GM19239 (cell line): ENCODE data around the gene ARMS2.

Source experiments
- DNase-seq: peaks from one replicate; pipeline ENCODE4 v3.0.0; 2011; ENCODE audit warnings: low spot score; ENCODE audit not compliant: insufficient read length
- FAIRE-seq: peaks from 2 replicates; lab custom pipeline; 2011; peaks lifted over from hg19 to GRCh38; lab: Jason Lieb, UNC

Gene ARMS2

DNA sequence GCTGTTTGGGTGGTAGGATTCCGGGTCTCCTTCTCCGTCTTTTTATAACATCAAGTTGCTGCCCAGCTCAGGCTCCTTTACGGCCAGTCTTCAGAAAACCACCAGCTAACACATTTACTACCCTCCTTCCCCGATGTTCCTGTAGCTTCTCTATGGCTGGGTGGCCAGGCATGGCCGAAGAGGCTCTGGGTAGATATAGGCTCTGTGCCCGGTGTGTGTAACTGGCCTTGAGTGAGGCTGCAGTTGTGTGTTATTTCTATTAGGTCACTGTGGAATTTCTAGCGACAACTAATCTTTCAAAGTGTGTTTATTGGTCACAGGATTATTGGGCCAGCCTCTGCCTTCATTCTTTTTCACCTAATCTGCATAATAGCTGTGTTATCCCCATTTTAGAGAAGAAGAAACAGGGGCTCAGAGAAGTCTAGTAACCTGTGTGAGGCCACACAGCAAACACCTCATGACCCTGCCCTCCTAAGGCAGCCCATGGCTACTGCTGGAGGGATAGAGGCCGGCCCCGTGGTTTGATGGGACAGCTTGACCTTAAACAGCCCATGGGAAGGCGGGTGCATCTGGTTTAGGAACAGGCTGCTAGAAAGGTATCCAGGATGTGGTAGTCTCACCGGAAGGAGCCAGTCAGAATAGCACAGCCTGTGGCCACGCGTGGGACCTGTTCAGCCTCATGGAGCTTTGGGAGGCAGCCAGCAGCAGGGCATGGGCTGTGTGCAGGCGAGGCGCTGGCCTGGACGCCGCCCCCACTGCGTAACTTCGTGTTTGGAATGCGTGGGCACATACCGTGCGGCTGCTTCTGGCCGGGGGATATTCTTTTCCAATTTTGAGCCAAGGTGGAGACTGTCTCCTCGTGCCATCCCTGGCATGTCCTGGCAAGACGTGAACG is 36.6 kb downstream of the ARMS2 start:
- no peak for FAIRE-seq
- DNase-seq, result no peak

DNA sequence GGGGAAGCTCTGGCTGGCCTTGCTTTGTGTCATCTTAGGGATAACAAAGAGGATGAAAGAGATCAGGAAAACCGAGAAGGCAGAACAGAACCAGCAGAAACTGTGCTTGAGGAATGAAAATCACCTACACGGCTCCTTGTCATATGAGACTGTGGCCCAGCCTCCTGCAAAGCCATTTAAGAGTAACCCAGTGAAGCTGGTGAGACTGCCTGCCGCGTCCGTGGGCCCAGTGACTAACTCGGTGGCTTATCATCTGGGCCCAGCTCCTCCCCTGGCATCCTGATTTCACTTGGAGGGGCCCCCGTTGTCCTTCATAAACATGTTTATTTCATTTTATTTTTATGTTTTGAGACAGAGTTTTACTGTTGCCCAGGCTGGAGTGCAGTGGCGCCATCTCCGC is 37.6 kb downstream of the ARMS2 start:
- no peak for DNase-seq
- no peak for FAIRE-seq

DNA sequence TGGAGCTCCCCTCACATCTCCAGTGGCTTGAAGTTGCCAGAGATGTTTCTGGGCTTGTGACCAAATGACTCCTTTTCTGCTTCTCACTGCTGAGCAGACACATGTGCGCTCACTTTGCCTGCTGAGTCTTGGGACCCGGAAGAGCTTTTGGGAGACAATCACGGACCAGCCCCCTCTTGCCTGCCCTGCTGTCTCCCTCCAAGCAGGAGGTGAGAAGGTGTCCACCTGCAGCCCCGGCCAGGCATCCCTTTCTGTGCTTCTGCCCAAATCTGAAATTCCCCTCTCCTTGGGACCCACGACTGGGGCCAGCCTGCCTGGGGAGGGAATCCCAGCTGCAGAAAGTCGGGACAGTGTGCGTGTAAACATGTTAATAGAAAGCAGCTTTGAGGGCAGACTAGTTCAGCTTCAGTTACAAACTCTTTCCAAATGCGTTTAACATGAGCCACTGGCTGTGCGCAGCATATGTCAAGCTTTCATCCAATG is 38.6 kb downstream of the ARMS2 start:
- FAIRE-seq (no peak), DNase-seq (no peak)

DNA sequence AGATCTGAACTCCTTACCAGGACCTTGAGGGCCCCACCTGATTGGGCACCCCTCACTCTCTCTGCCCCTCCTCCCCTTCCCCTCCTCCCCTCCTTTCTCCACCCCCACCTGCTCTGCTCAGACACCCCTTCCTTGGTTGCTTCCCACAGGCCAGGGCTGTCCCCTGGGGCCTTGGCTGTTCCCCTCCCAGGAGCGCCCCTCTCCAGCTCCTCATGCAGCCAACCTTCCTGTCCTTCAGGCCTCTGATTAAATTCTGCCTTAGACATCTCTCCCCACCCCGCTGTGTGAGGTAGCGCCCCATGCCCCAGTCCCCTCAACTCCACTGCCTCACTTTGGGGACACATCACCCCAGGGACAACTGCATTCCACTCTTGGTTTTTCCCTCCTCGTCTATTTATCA is 39.3 kb downstream of the ARMS2 start:
- FAIRE-seq (no peak), DNase-seq (no peak)

DNA sequence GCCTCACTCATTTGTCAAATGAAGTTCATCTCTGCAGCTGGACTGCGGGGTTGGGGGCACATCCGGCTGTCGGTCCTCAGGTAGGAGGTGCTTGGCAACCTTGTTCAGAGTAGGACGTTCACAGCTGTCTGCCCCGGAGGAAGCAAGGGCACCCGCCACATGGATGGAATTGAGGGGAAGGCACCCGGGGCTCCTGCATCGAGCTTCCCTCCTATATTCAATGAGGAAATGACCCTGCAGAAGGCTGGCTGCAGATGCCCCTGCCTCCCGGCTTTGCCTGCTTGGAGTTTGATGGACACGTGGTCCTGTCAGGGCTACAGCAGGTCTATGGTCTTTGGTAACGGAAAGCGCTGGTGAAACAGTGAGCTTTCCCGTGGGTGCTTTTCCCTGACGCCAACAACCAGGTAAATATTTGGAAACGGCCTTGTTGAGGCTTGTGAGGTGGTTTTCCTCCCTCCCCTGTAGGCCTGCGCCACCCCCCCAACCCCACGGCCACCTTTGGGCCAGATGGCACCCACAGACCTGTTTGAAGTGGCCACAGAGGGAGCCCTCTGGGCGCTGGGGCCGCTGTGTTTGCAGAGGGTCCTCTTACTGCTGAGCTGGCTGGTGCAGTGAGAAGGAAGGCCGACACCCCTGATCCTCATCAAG is 39.8 kb downstream of the ARMS2 start:
- DNase-seq, result no peak
- no peak for FAIRE-seq

DNA sequence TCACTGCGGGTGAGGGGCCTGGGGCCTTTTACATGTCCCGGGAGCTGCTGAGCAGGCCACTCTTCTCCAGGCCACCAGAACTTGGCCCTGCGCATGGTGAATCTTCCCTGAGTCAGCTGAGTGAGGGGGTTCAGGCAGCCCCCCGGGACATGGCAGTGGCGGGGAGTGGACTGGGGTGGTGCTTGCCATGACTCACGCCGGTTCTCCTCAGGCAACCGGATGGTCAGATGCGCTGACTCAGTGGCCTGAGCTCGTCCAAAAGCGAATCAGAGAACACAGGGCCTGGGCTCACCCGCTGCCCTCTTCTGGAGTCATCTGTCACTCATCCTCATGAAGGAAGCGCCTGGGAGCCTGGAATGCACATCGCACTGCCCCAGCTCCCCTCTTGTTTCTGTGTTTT is 40.4 kb downstream of the ARMS2 start:
- no peak for DNase-seq
- FAIRE-seq, result no peak

DNA sequence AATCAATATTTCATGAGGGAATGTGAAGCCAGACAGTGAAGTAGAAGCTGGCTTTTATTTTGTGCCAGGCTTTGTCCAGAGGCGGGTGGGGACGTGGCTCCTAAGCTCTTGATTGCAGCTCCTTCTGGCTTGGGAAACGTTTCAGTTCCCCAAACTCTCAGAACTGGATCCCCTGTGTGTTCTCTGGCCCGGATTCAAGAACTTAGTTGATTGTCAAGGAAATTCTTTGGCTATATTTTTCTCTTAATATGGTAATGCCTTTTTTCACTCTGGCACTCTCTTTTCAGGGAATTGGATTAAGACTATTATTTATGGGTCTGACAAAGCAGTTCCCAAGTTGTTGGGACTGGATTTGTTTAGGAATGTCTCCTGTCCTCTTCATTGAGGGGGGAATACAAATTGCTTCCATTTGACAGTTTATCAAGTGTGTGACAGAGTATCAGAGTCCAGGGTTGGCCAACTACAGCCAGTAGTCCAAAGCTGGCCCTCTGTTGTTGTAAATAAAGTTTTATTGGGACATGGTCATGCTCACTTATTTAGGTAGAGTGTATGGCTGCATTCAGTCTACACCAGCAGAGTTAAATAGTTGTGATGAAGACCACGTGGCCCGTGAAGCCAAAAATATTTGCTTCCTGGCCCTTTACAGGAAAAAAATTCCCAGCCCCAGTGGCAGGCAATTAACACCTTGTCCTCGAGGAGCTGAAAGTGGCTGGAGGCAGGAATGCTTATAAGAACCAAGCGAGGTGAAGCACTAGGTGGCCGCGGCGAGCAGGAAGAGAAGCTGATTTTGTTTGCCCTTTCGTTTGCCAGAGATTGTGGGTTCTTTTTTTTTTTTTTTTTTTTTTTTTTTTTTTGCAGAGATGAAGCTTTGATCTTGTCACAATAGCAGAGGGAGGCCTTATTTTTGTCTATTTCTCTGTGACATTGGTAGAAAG is 41.2 kb downstream of the ARMS2 start:
- FAIRE-seq (no peak), DNase-seq (no peak)

DNA sequence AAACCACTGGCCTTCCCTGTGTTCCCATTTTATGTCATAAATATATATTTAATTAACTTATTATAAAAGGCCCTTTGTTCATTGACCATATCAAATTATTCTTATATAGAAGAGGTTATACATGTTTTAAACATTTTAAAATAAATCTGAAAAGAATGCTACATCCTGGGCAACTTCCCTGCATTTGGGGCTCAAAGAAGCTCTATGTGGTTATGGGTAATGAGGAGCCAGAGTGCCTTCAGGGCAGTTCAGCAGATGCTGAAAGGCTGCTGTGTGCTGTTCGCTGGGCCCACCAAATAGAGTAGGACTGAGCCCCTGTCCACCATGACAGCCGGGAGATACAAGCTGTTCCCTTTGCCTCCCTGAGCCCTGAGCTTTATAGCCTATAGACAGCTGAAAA is 42.8 kb downstream of the ARMS2 start:
- no peak for DNase-seq
- FAIRE-seq, result no peak

DNA sequence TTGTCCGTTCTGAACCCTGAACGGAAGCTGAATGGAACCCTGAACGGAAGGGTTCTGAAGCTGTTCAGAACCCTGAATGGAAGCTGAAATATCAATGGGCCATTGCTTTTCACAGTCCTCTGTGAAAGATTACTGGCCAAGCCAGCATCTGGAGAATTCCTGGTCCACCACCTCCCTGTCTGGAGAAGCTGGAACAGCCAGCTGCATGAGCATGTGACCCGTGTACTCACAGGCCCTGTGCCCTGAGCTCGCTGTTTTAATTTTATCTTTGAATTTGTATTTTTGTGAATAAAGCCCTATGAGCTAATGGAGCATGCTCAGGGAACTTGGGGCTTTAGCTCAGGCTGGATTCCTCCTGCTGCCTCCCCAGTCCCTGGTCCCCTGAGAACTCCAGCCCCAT is 44.1 kb downstream of the ARMS2 start:
- no peak for FAIRE-seq
- no peak for DNase-seq

DNA sequence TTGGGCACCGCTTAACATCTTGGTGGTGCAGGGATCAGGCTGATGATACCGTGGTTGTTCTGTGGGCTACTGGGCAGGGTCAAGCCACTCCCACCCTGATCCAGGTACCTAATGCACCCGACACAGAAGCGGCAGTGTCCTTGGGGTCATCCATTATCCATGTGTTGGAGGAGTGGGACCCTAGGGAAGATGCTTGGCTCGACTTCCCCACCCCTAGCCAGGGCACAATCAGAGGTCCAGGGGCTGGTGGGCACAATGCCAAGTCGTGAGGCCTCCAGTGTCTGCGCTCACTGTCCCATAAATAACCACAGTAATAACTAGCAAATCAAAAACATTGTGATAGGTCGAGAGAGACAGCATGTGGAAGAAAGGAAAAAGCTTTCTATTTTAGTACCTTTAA is 44.6 kb downstream of the ARMS2 start:
- no peak for DNase-seq

DNA sequence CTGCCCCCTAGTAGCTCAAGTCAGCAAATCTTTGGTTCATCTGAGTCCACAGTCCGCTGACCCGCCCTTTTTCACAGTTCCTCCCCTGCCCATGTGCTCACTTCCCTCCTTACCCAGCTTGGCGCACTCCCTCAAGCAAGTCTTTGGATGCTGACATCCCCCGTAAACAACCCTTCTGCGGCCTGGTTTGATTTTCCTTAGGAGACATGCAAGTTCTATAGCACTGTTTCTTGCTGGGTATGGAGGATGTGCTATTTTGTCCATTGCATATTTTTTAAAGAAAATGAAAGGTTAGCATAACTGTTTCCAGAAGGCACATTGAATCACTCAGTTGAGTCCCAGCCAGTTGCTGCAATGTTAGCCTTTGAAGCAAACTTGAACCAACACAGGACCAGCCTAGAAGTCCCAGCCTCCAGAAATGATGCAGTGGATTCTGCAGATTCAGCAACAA is 45.1 kb downstream of the ARMS2 start:
- FAIRE-seq, result no peak
- DNase-seq, result no peak

More for the DNA sequence above, 44.6 kb downstream of the ARMS2 start:
- FAIRE-seq, result no peak

DNA sequence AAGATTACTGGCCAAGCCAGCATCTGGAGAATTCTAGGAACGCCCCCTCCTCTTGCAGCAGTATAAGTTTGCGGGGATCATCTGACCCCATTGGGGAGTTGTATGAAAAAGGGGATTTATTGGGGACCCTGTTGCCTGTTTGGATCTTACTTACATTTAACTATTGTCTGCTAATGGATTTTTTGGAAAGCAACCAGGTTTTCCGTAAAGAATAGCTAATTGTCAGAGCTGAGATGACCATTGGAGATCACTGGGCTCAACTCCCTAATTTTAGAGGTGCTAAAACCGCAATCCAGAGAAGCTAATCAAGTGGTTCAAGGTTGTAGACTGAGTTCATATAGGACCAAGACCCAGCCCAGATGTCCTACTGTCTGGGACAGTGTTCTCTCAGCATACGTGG is 45.7 kb downstream of the ARMS2 start:
- no peak for FAIRE-seq
- DNase-seq, result no peak

DNA sequence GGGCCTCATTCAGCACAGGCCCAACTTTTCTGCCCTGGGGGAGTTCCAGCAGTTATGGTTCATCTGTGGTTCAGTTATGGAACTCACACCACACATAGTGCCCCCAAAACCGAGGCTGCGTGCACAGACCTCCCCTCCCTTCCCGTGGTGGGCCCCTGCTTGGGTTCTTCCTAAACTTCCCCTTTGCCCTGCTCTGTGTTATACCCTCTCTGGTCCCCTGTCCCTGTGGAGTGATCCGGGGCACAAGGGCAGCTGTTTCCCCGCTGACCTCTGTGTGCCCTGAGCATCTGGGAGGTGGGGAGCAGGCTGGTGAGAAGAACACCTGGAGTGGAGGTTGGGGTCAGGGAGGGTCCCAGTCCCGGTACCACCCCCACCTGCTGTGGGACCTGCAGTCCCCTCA is 46.3 kb downstream of the ARMS2 start:
- DNase-seq (no peak), FAIRE-seq (no peak)

DNA sequence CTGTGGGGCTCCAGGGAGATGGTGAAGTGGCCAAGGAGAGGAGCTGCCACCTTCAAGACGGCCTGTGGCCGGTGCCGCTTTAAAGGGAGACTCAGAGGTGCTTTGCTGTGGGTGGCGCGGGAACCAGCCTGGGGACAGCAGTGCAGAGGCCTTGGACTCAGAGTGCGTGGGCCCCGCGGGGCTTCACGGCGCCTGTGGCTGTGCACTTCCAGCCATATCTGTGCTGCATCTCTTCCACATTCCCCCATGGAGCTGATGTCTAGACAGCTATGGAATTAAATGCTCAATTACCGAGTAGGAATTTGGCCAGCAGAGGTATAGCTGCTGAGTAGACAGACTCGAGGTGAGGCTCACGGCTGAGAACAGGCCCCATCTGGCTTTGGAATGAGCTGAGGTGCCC is 48.6 kb downstream of the ARMS2 start:
- DNase-seq (no peak), FAIRE-seq (no peak)

DNA sequence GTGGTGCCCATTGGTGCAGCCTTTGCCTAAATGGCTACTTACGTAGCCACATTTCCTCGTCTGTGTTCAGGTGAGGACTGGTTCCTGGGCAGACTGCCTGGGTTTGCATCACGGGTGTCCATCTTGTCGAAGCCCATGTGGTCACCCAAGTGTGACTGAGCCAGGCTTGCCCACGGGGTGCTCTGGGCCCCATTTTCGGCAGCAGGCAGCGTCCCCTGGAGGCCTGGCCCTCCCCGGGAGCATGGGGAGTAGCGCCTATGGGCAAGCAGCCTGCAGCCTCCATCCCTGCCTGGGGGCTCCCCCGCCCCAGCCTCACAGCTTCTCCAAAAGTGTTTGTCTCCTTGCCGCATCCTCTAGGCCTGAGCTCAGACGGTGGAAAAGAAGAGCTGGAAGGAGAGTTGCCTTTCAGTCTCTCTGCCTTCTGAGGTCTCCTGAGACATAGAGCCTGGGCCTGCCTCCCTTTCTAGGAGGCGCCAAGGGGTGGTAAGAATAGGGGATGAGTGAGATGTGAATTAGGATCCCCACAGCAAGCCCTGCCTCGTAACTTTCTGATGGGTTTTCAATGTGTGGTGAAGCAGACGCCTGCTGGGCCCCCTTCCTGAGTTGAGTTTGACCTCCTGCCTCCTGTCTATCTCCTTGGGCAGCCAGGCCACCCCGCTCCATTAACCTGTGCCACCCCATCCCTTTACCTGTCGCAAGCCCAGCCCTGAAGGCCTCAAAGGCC is 49.6 kb downstream of the ARMS2 start:
- FAIRE-seq (no peak), DNase-seq (no peak)

DNA sequence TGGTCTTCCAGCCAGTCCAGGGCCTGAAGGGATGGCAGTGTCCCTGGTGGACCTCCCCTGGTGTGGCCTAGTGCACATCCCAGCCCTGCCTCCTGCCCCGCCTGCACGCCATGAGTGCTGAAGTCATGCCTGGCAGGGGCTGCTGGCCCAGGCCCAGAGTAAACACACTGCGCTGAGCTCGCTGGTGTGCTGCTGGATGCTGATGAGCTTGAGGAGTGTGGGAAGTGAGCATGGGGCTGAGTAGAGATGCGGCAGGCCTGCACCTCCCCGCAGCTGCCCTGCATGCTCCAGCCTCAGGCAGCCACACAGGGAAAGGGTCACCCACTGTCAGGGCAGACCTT is 50.1 kb downstream of the ARMS2 start:
- DNase-seq (no peak), FAIRE-seq (no peak)

DNA sequence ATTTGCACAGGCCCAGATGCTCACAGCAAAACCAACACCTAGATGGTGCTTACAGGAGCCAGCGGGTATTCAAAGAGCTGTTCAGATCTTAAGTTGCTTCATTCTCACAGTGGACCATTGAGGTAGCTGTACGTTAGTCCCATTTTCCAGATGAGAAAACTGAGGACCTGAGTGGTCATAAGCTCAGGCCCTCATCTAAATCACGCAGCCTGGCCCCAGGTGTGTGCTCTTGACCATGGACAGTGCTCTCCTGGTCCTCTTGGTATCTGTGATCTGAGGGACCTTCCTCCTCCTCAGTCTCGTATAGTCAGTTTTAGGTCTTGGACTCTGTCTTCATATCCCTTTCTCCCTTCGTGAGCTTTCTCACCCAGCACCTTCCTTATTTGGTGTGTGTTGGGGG is 50.6 kb downstream of the ARMS2 start:
- DNase-seq, result no peak
- no peak for FAIRE-seq

DNA sequence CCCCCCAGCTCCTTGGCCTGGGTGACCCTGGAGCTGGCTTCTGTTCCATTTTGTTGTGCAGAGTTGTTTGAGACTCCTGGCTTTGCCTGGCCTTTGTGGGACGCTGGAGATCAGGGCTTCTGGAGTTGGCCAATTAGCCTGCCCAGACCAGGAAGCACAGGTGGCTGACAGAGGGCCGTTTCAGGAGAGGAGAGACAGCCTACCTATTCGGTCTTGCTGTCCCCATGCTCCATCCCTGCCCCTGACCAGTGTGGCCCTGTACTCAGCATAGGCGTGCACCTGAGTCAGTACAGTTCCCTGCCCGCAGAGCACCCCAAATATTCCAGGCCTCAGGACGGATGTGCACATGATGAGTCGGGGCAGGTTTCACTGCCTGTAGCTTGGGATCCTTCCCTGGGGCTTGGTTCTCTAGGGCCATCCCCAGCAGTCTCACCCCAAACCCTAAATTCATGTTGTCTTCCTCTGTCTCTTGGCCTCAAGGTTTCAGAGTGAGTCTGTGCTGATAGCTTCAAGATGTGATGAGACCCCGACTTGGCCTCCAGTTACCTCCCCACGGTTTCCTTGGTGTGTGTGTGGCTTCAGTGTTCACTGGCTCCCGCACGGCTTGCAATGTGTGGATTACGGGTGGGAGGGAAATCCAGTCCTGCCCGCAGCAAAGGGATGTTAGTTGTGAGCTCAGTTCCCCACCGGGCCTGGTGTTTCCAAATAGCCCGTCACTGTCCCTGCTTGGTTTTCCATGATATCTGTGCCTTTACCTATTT is 51.6 kb downstream of the ARMS2 start:
- FAIRE-seq, result no peak
- no peak for DNase-seq
